HepG2 (cell line): ENCODE results near the gene PRDM8. TPM values are rescaled to one million over a fixed set of nuclear protein-coding genes. Genes with fewer than 3 reads are reported as not detected.

Experiments
- ATAC-seq: fragments of 200-7000 bp; cut with Tn5 transposase; 3 replicates; pipeline ENCODE4 v1.9.1; 2020; ENCODE audit warnings: mild to moderate bottlenecking, moderate library complexity
- BruUV-seq: library from RNA; stranded (reverse); fragments of 400-500 nt; replicated peaks from 2 replicates; lab custom pipeline; 2021; lab: Mats Ljungman, UMichigan
- CTCF ChIA-PET: fragments of 300-600 bp; formaldehyde crosslinking; extraction: SDS; loops from one replicate; lab custom pipeline; 2021; ENCODE audit warnings: low total read pairs, inconsistent platforms, low intra/inter-chr PET ratio; lab: Yijun Ruan, JAX
- POLR2A ChIA-PET: fragments of 350-600 bp; sonication (Branson Sonifier 250); formaldehyde crosslinking; loops from one replicate; lab custom pipeline; 2020; ENCODE audit warnings: antibody characterized with exemption, inconsistent platforms; lab: Yijun Ruan, JAX
- DNase-seq: peaks from one replicate; pipeline ENCODE4 v3.0.0-alpha.2; 2015; ENCODE audit warnings: low spot score
- FAIRE-seq: peaks from 3 replicates; lab custom pipeline; 2011; peaks lifted over from hg19 to GRCh38; lab: Jason Lieb, UNC
- H2AFZ ChIP-seq: one replicate; pipeline ENCODE4 v1.6.1; 2011; ENCODE audit warnings: low read length, inconsistent platforms
- H3K27ac ChIP-seq: fragments of 300-600 bp; 3 replicates; pipeline ENCODE4 v1.8.0; 2011; ENCODE audit warnings: mixed run types, mild to moderate bottlenecking, mixed read lengths, low read length, inconsistent platforms; ENCODE audit not compliant: insufficient read depth; ENCODE audit errors: extremely low read length
- H3K27me3 ChIP-seq, 2 experiments: fragments of 200-600 bp in 1 of 2; 2 replicates in 1 of 2; 3 replicates in 1 of 2; pipeline versions ENCODE4 v1.6.0 to v1.8.0; 2011; ENCODE audit warnings: low read length in 2 of 2, mild to moderate bottlenecking in 2 of 2, moderate library complexity in 2 of 2, inconsistent platforms in 1 of 2; ENCODE audit not compliant: insufficient read depth in 2 of 2, control insufficient read depth in 1 of 2
- H3K36me3 ChIP-seq, 2 experiments: fragments of 200-600 bp in 1 of 2; replicated peaks in 1 of 2; 2 replicates in 1 of 2; 3 replicates in 1 of 2; pipeline versions ENCODE4 v1.5.1 to v1.8.0; 2011; ENCODE audit warnings: low read length in 2 of 2, inconsistent platforms in 1 of 2; ENCODE audit not compliant: insufficient read depth in 2 of 2, control insufficient read depth in 1 of 2
- H3K4me1 ChIP-seq: 2 replicates; pipeline ENCODE4 v1.5.1; 2012; ENCODE audit warnings: low read length, inconsistent platforms; ENCODE audit not compliant: insufficient read depth
- H3K4me2 ChIP-seq: 2 replicates; pipeline ENCODE4 v1.6.0; 2011; ENCODE audit warnings: low read depth, low read length, inconsistent platforms
- H3K4me3 ChIP-seq, 3 experiments: fragments of 200-600 bp in 1 of 3; sonication (generic), shearing (Covaris generic) in 1 of 3; replicated peaks in 1 of 3; 2 replicates each; pipeline ENCODE4 v1.5.1; 2011 to 2016; ENCODE audit warnings: low read length in 3 of 3, inconsistent platforms in 2 of 3, low read depth in 2 of 3, mild to moderate bottlenecking in 2 of 3, control low read depth in 1 of 3, mixed read lengths in 1 of 3; ENCODE audit not compliant: insufficient read depth in 1 of 3
- H3K79me2 ChIP-seq: one replicate; pipeline ENCODE4 v1.6.1; 2011; ENCODE audit warnings: low read length, inconsistent platforms; ENCODE audit not compliant: insufficient read depth
- H3K9ac ChIP-seq: 2 replicates; pipeline ENCODE4 v1.6.0; 2011; ENCODE audit warnings: mild to moderate bottlenecking, low read depth, low read length, inconsistent platforms; ENCODE audit not compliant: insufficient read depth
- H3K9me3 ChIP-seq: 2 replicates; pipeline ENCODE4 v1.5.1; 2012; ENCODE audit warnings: mild to moderate bottlenecking, low read length
- H4K20me1 ChIP-seq: 2 replicates; pipeline ENCODE4 v1.6.0; 2011; ENCODE audit warnings: inconsistent platforms, mild to moderate bottlenecking, low read length, moderate library complexity; ENCODE audit not compliant: insufficient read depth
- ARNTL ChIP-seq: sonication (generic); formaldehyde crosslinking; IDR thresholded peaks from 2 replicates; pipeline ENCODE4 v1.4.0; 2020; ENCODE audit warnings: mild to moderate bottlenecking, missing genetic modification reagents
- CCDC6 ChIP-seq: sonication (generic); formaldehyde crosslinking; IDR thresholded peaks from 2 replicates; pipeline ENCODE4 v1.8.1; 2022; ENCODE audit warnings: mild to moderate bottlenecking, missing genetic modification reagents, moderate library complexity
- CENPX ChIP-seq: sonication (generic); formaldehyde crosslinking; IDR thresholded peaks from 2 replicates; pipeline ENCODE4 v1.9.0; 2021; ENCODE audit warnings: mild to moderate bottlenecking, missing genetic modification reagents, moderate library complexity
- ELF4 ChIP-seq: sonication (generic); formaldehyde crosslinking; IDR thresholded peaks from 2 replicates; pipeline ENCODE4 v1.5.0; 2020; ENCODE audit warnings: missing genetic modification reagents, mild to moderate bottlenecking, moderate library complexity, borderline replicate concordance
- IRF9 ChIP-seq: sonication (generic); formaldehyde crosslinking; IDR thresholded peaks from 2 replicates; pipeline ENCODE4 v1.8.0; 2022; ENCODE audit warnings: missing genetic modification reagents, mild to moderate bottlenecking, borderline replicate concordance
- KDM1A ChIP-seq: IDR thresholded peaks from 2 replicates; pipeline ENCODE4 v1.6.1; 2016; ENCODE audit warnings: missing compliant biosample characterization
- MYC ChIP-seq: sonication (generic); formaldehyde crosslinking; IDR thresholded peaks from 2 replicates; pipeline ENCODE4 v1.9.0; 2021; ENCODE audit warnings: missing genetic modification reagents, borderline replicate concordance
- PCBP1 ChIP-seq: fragments of 200-400 bp; formaldehyde crosslinking; IDR thresholded peaks from 2 replicates; pipeline ENCODE4 v1.6.1; 2017; ENCODE audit warnings: mild to moderate bottlenecking, low read depth, low read length, borderline replicate concordance
- RELA ChIP-seq: sonication (generic); formaldehyde crosslinking; IDR thresholded peaks from 2 replicates; pipeline ENCODE4 v1.4.0; 2020; ENCODE audit warnings: missing genetic modification reagents
- SYNCRIP ChIP-seq: fragments of 200-400 bp; formaldehyde crosslinking; IDR thresholded peaks from 2 replicates; pipeline ENCODE4 v1.6.1; 2018; ENCODE audit warnings: mild to moderate bottlenecking, low read depth, low read length; ENCODE audit not compliant: insufficient read depth
- ZKSCAN8 ChIP-seq: IDR thresholded peaks from 2 replicates; pipeline ENCODE4 v1.6.1; 2016; ENCODE audit warnings: borderline replicate concordance, missing genetic modification reagents, missing compliant biosample characterization
- ZNF614 ChIP-seq: IDR thresholded peaks from 2 replicates; pipeline ENCODE4 v1.6.1; 2018; ENCODE audit warnings: missing biosample characterization, missing genetic modification reagents, inconsistent platforms, borderline replicate concordance
- ZNF816 ChIP-seq: sonication (generic); formaldehyde crosslinking; IDR thresholded peaks from 2 replicates; pipeline ENCODE4 v1.8.0; 2022; ENCODE audit warnings: missing genetic modification reagents, mild to moderate bottlenecking, borderline replicate concordance
- ZNF841 ChIP-seq: sonication (generic); formaldehyde crosslinking; IDR thresholded peaks from 2 replicates; pipeline ENCODE4 v1.8.1; 2023; ENCODE audit warnings: missing genetic modification reagents, borderline replicate concordance
- ZSCAN9 ChIP-seq: IDR thresholded peaks from 2 replicates; pipeline ENCODE4 v1.6.1; 2016; ENCODE audit warnings: borderline replicate concordance
- WGBS: methylation state at CpG from one replicate; pipeline ENCODE4 v1.1.6; 2017; ENCODE audit warnings: low lambda C conversion rate; 5-methylcytosine and 5-hydroxymethylcytosine counted together
- in situ Hi-C: cut with HindIII; loops from 2 replicates; pipeline ENCODE4 v1.10.0; 2017; ENCODE audit warnings: low pct_unique_long_range_greater_than_20kb; ENCODE audit not compliant: extremely low pct_ligation_motif_present
- intact Hi-C: fragments of 100-400 bp; cut with micrococcal nuclease; formaldehyde crosslinking; loops from one replicate; pipeline ENCODE4 v1.10.0; 2022; ENCODE audit not compliant: unreplicated experiment
- polyA plus RNA-seq, 8 experiments: library from polyadenylated mRNA; depleted of rRNA in 3 of 8; stranded (reverse) in 7 of 8; unstranded in 1 of 8; fragments of >200 nt; fragmentation: Illumina TruSeq in 4 of 8; extraction: Trizol in 4 of 8; gene quantifications; 2 replicates each; pipeline versions ENCODE4 v1.2.1 to v1.2.3, GENCODE V29; 2011 to 2016; ENCODE audit warnings: low read depth in 4 of 8, missing spikeins in 1 of 8, mixed read lengths in 1 of 8; ENCODE audit not compliant: insufficient read depth in 1 of 8
- total RNA-seq, 5 experiments: library from RNA; depleted of rRNA; stranded (reverse); fragments of >200 nt; fragmentation: Illumina TruSeq; extraction: Trizol; gene quantifications; 2 replicates each; pipeline ENCODE4 v1.2.3, GENCODE V29; 2016; ENCODE audit warnings: low read depth in 1 of 5

PRDM8 gene
- total and polyA plus RNA-seq, 2 of the 13 experiments (the other 11 are each of a cell fraction or from before 2014, with no cell fraction given): 0.09 TPM; not detected in 1

GRCh38 chr4:80213117-80213815, 16.0 kb downstream of the PRDM8 start:
- ATAC-seq: no peak
- TF ChIP-seq IRF9 (CRISPR knock-in tag): no peak
- TF ChIP-seq KDM1A (CRISPR knock-in tag): no peak
- no peak for TF ChIP-seq ZKSCAN8 (CRISPR knock-in tag)
- no peak for TF ChIP-seq RELA (CRISPR knock-in tag)
- no peak for TF ChIP-seq ZSCAN9 (CRISPR knock-in tag)
- TF ChIP-seq CENPX: no peak
- TF ChIP-seq ZNF841: no peak
- no peak for TF ChIP-seq ELF4 (CRISPR knock-in tag)
- no peak for TF ChIP-seq ZNF816 (CRISPR knock-in tag)
- TF ChIP-seq SYNCRIP: no peak
- no peak for TF ChIP-seq CCDC6
- no peak for TF ChIP-seq ARNTL
- TF ChIP-seq MYC (CRISPR knock-in tag): no peak
- no peak for TF ChIP-seq PCBP1
- no peak for TF ChIP-seq ZNF614 (CRISPR knock-in tag)
- TF ChIP-seq, all 625 proteins: peak for 0
- under 1% methylated on average over 5 of the region's 5 CpGs for WGBS
- Histone ChIP-seq H3K9me3 (no peaks in the 10 kb centered on the region), H3K27ac (no peak overlapping the region), H3K9ac (no peak overlapping the region), H3K27me3 (no peaks in the 10 kb centered on the region), H2AFZ (no peak overlapping the region), H4K20me1 (no peaks in the 10 kb centered on the region), H3K36me3 (no peaks in the 10 kb centered on the region), H3K79me2 (no peaks in the 10 kb centered on the region), H3K4me1 (no peaks in the 10 kb centered on the region), H3K4me2 (no peak overlapping the region), H3K4me3 (no peak overlapping the region)
- in situ Hi-C loops (loop anchor here (10.0 to 25.0 kb wide), 2 partner anchors 301 to 1258 kb away; no protein-coding TSS in a partner anchor), intact Hi-C loops (no loop called here)
- CTCF ChIA-PET: no interaction called here
- DNase-seq (no peak), FAIRE-seq (no peak)
- POLR2A ChIA-PET: no interaction called here
- no TSS peak for BruUV-seq
